GM19395 (cell line): ENCODE data around the gene ANXA3.

Source experiments
- ATAC-seq: cut with Tn5 transposase; IDR thresholded peaks from one replicate; pipeline ENCODE4 v1.9.1; 2021; ENCODE audit warnings: mild to moderate bottlenecking, moderate library complexity; ENCODE audit not compliant: unreplicated experiment

Gene ANXA3

GRCh38 chr4:78642934-78643333, 91.4 kb downstream of the ANXA3 start:
- ATAC-seq = no peak

- ATAC-seq = no peak
Measured at GRCh38 chr4:78644063-78644691, 92.6 kb downstream of the ANXA3 start.

- peak; percentile 88 for ATAC-seq
Measured at GRCh38 chr4:78644744-78645330, 93.3 kb downstream of the ANXA3 start.

GRCh38 chr4:78645853-78646757, 94.5 kb downstream of the ANXA3 start:
- ATAC-seq = peak; percentile 56

GRCh38 chr4:78647272-78647671, 95.7 kb downstream of the ANXA3 start:
- ATAC-seq = no peak

- no peak for ATAC-seq
Measured at GRCh38 chr4:78648640-78649363, 97.2 kb downstream of the ANXA3 start.

GRCh38 chr4:78650106-78651024, 98.8 kb downstream of the ANXA3 start:
- no peak for ATAC-seq

- ATAC-seq = no peak
Measured at GRCh38 chr4:78651250-78651860, 99.8 kb downstream of the ANXA3 start.

GRCh38 chr4:78652282-78652876, 100.8 kb downstream of the ANXA3 start:
- ATAC-seq = no peak

GRCh38 chr4:78653655-78654054, 102.1 kb downstream of the ANXA3 start:
- no peak for ATAC-seq

- no peak for ATAC-seq
Measured at GRCh38 chr4:78654807-78655206, 103.2 kb downstream of the ANXA3 start.

- peak; percentile 51 for ATAC-seq
Measured at GRCh38 chr4:78656968-78657445, 105.4 kb downstream of the ANXA3 start.

GRCh38 chr4:78659264-78659663, 107.7 kb downstream of the ANXA3 start:
- ATAC-seq = no peak

- no peak for ATAC-seq
Measured at GRCh38 chr4:78659665-78660064, 108.1 kb downstream of the ANXA3 start.
